ENCODE results near the gene TSPAN32.
"Not testable (repeated sequence)": the region's sequence is repeated elsewhere in the genome, so short reads cannot be mapped to it uniquely, and the experiment has no call there.

Gene TSPAN32

GRCh38 chr11:2346586-2347307 lies 44.9 kb downstream of the TSPAN32 start:
- DNase-seq, result no peak

- no peak for DNase-seq
Measured at GRCh38 chr11:2347308-2347830, 45.6 kb downstream of the TSPAN32 start.

GRCh38 chr11:2348986-2349385 lies 47.2 kb downstream of the TSPAN32 start:
- DNase-seq, result no peak

- no peak for DNase-seq
Measured at GRCh38 chr11:2351701-2352100, 49.9 kb downstream of the TSPAN32 start.

GRCh38 chr11:2352420-2352819 lies 50.6 kb downstream of the TSPAN32 start:
- no peak for DNase-seq

GRCh38 chr11:2355000-2355644 lies 53.3 kb downstream of the TSPAN32 start:
- no peak for DNase-seq

- no peak for DNase-seq
Measured at GRCh38 chr11:2357246-2357645, 55.4 kb downstream of the TSPAN32 start.

GRCh38 chr11:2357651-2358050 lies 55.8 kb downstream of the TSPAN32 start:
- DNase-seq, result not testable (repeated sequence)

GRCh38 chr11:2358754-2359442 lies 57.1 kb downstream of the TSPAN32 start:
- DNase-seq, result no peak

GRCh38 chr11:2359557-2359956 lies 57.7 kb downstream of the TSPAN32 start:
- no peak for DNase-seq

- no peak for DNase-seq
Measured at GRCh38 chr11:2360081-2360642, 58.3 kb downstream of the TSPAN32 start.

- DNase-seq, result no peak
Measured at GRCh38 chr11:2361565-2361964, 59.8 kb downstream of the TSPAN32 start.

GRCh38 chr11:2362414-2362813 lies 60.6 kb downstream of the TSPAN32 start:
- no peak for DNase-seq

- DNase-seq, result no peak
Measured at GRCh38 chr11:2363130-2363529, 61.3 kb downstream of the TSPAN32 start.

GRCh38 chr11:2363577-2364370 lies 62.0 kb downstream of the TSPAN32 start:
- DNase-seq, result no peak

- not testable (repeated sequence) for DNase-seq
Measured at GRCh38 chr11:2364386-2364785, 62.6 kb downstream of the TSPAN32 start.

GRCh38 chr11:2365571-2366210 lies 63.9 kb downstream of the TSPAN32 start:
- DNase-seq, result no peak

- DNase-seq, result no peak
Measured at GRCh38 chr11:2366276-2366675, 64.5 kb downstream of the TSPAN32 start.

- DNase-seq, result no peak
Measured at GRCh38 chr11:2366733-2367132, 64.9 kb downstream of the TSPAN32 start.

- DNase-seq, result no peak
Measured at GRCh38 chr11:2367266-2368160, 65.7 kb downstream of the TSPAN32 start.
